HG03066 (cell line): ENCODE data around the gene GPHN.

Experiments used
- ATAC-seq: cut with Tn5 transposase; IDR thresholded peaks from one replicate; pipeline ENCODE4 v1.9.1; 2021; ENCODE audit warnings: low read depth; ENCODE audit not compliant: unreplicated experiment

GPHN gene

GRCh38 chr14:66910311-66910840 is 402.4 kb downstream of the GPHN start:
- no peak for ATAC-seq

GRCh38 chr14:66916421-66916820 is 408.5 kb downstream of the GPHN start:
- ATAC-seq, result no peak

- no peak for ATAC-seq
Observed at GRCh38 chr14:66918527-66918926, 410.6 kb downstream of the GPHN start.

- ATAC-seq, result no peak
Observed at GRCh38 chr14:66920196-66920595, 412.2 kb downstream of the GPHN start.

- ATAC-seq, result no peak
Observed at GRCh38 chr14:66923251-66923650, 415.3 kb downstream of the GPHN start.

GRCh38 chr14:66939409-66939808 is 431.5 kb downstream of the GPHN start:
- ATAC-seq, result no peak

- ATAC-seq, result no peak
Observed at GRCh38 chr14:66944872-66945271, 436.9 kb downstream of the GPHN start.

- no peak for ATAC-seq
Observed at GRCh38 chr14:66955159-66955558, 447.2 kb downstream of the GPHN start.

- no peak for ATAC-seq
Observed at GRCh38 chr14:66959437-66960050, 451.6 kb downstream of the GPHN start.

GRCh38 chr14:66965831-66966230 is 457.9 kb downstream of the GPHN start:
- ATAC-seq, result no peak

GRCh38 chr14:66972469-66972868 is 464.5 kb downstream of the GPHN start:
- ATAC-seq, result no peak

GRCh38 chr14:66974397-66975025 is 466.6 kb downstream of the GPHN start:
- no peak for ATAC-seq

GRCh38 chr14:66975251-66975650 is 467.3 kb downstream of the GPHN start:
- ATAC-seq, result no peak

- no peak for ATAC-seq
Observed at GRCh38 chr14:66979101-66979974, 471.4 kb downstream of the GPHN start.

GRCh38 chr14:66982247-66982646 is 474.3 kb downstream of the GPHN start:
- no peak for ATAC-seq

GRCh38 chr14:66992776-66993175 is 484.8 kb downstream of the GPHN start:
- no peak for ATAC-seq

GRCh38 chr14:66993512-66993911 is 485.6 kb downstream of the GPHN start:
- no peak for ATAC-seq

GRCh38 chr14:66998013-66998412 is 490.1 kb downstream of the GPHN start:
- no peak for ATAC-seq

- no peak for ATAC-seq
Observed at GRCh38 chr14:66999978-67000377, 492.0 kb downstream of the GPHN start.

- ATAC-seq, result no peak
Observed at GRCh38 chr14:67002994-67003753, 495.2 kb downstream of the GPHN start.

GRCh38 chr14:67004521-67004920 is 496.6 kb downstream of the GPHN start:
- no peak for ATAC-seq
